22Rv1 (cell line): Measurements from ENCODE around the gene UBAP1L.
"Not testable (repeated sequence)": the region's sequence is repeated elsewhere in the genome, so short reads cannot be mapped to it uniquely, and the experiment has no call there.

ENCODE experiments used
- H3K27ac ChIP-seq: fragments of 450-650 bp; 2 replicates; pipeline ENCODE4 v1.5.1; 2017
- ZFX ChIP-seq: fragments of 450-650 bp; IDR thresholded peaks from 2 replicates; pipeline ENCODE4 v1.6.1; 2017; ENCODE audit warnings: antibody characterized with exemption, borderline replicate concordance
- TF ChIP-seq, protein P1 (sequence below): fragments of 450-650 bp; IDR thresholded peaks from 2 replicates; pipeline ENCODE4 v1.5.1; 2017; ENCODE audit warnings: mild to moderate bottlenecking

Gene UBAP1L

DNA sequence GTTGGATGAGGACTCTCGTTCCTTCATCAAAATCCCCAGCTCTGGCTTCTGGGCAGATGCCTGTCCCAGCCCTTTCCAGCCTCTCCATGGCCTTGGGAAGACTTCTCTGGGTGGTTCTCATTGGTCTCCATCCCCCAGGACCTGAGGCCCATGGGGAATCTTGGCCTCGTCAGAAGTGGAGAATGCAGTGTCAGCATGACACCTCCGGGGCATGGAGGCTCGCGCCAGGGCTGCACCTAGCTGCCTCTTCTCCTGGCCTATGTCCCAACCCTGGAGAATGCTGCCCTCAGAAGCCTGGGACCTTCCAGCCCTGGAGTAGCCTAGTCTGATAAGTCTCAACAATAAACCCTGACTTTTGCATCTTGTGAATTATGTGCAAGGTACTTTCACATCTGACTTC is 35.4 kb downstream of the UBAP1L start:
- TF ChIP-seq, protein P1, sequence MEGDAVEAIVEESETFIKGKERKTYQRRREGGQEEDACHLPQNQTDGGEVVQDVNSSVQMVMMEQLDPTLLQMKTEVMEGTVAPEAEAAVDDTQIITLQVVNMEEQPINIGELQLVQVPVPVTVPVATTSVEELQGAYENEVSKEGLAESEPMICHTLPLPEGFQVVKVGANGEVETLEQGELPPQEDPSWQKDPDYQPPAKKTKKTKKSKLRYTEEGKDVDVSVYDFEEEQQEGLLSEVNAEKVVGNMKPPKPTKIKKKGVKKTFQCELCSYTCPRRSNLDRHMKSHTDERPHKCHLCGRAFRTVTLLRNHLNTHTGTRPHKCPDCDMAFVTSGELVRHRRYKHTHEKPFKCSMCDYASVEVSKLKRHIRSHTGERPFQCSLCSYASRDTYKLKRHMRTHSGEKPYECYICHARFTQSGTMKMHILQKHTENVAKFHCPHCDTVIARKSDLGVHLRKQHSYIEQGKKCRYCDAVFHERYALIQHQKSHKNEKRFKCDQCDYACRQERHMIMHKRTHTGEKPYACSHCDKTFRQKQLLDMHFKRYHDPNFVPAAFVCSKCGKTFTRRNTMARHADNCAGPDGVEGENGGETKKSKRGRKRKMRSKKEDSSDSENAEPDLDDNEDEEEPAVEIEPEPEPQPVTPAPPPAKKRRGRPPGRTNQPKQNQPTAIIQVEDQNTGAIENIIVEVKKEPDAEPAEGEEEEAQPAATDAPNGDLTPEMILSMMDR, result no peak
- TF ChIP-seq ZFX, result no peak
- H3K27ac ChIP-seq, result no peak overlapping the region

- TF ChIP-seq, protein P1, result peak; percentile 76
- TF ChIP-seq ZFX, result no peak
- H3K27ac ChIP-seq, result no peak overlapping the region
Measured at GRCh38 chr15:65077981-65078352, 37.0 kb downstream of the UBAP1L start.

GRCh38 chr15:65077291-65077980 is 37.6 kb downstream of the UBAP1L start:
- H3K27ac ChIP-seq, result no peak overlapping the region
- TF ChIP-seq ZFX, result no peak
- TF ChIP-seq, protein P1, result no peak

- H3K27ac ChIP-seq, result no peak within 1 kb of the TSS
- TF ChIP-seq, protein P1, result no peak
- TF ChIP-seq ZFX, result no peak
Measured at GRCh38 chr15:65076486-65077290, 38.3 kb downstream of the UBAP1L start, which contains the start of gene KBTBD13. Gene KBTBD13, plus strand, starts transcription at chr15:65076746. Its CDS starts 70 bp downstream, at chr15:65076816.

DNA sequence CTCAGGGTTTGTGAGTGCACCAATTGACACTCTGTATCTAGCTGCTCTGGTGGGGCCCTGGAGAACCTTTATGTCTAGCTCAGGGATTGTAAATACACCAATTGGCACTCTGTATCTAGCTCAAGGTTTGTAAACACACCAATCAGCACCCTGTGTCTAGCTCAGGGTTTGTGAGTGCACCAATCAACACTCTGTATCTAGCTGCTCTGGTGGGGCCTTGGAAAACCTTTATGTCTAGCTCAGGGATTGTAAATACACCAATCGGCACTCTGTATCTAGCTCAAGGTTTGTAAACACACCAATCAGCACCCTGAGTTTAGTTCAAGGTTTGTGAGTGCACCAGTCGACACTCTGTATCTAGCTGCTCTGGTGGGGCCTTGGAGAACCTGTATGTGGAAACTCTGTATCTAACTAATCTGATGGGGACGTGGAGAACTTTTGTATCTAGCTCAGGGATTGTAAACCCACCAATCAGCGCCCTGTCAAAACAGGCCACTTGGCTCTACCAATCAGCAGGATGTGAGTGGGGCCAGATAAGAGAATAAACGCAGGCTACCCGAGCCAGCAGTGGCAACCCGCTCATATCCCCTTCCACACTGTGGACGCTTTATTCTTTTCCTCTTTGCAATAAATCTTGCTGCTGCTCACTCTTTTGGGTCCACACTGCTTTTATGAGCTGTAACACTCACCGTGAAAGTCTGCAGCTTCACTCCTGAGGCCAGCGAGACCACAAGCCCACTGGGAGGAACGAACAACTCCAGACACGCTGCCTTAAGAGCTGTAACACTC is 39.2 kb downstream of the UBAP1L start:
- H3K27ac ChIP-seq, result not testable (repeated sequence)

DNA sequence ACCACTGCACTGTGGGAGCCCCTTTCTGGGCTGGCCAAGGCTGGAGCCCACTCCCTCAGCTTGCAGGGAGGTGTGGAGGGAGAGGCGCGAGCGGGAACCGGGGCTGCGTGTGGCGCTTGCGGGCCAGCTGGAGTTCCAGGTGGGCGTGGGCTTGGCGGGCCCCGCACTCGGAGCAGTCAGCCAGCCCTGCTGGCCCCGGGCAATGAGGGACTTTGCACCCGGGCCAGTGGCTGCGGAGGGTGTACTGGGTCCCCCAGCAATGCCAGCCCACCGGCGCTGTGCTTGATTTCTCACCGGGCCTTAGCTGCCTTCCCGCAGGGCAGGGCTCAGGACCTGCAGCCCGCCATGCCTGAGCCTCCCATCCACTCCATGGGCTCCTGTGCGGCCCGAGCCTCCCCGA is 40.1 kb downstream of the UBAP1L start:
- H3K27ac ChIP-seq, result not testable (repeated sequence)

DNA sequence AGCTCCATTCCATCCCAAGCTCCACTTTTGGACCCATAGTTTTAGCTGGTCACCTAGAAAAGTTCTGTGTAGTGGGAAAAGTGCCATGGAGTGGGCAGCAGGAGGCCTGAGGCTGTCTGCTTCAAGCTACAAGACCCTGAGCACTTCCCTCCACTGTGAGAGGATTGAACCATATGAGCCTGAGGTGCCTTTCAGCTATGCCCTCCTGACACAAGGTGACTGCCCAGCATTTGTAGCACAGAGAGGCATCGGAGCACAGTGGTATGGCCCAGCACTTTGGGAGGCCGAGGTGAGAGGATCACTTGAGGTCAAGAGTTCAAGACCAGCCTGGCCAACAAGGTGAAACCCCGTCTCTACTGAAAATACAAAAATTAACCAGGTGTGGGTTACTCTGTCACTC is 42.4 kb downstream of the UBAP1L start:
- no peak overlapping the region for H3K27ac ChIP-seq
- TF ChIP-seq, protein P1, result no peak
- TF ChIP-seq ZFX, result no peak

DNA sequence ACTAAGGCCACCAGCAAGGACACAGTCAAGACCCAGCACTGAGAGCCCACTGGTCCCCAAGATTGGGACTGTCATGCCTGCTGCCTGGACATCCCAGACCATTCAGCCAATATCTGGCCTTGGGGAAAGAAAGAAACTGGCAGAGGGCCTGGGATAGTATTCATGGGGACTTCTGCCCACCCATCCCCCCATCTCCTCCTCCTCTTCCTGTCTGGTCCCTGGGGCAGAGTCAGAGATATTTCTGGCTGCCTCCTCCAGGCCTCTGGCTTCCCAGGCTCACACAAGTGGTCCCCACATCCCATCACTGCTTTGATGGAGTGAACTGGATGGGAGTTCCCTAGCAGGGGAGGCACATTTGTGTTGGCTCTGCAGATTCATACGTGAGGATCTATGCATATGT is 43.0 kb downstream of the UBAP1L start:
- no peak overlapping the region for H3K27ac ChIP-seq
- TF ChIP-seq, protein P1, result no peak
- no peak for TF ChIP-seq ZFX
